ENCODE results near the gene ODAD3.

ODAD3 gene

DNA sequence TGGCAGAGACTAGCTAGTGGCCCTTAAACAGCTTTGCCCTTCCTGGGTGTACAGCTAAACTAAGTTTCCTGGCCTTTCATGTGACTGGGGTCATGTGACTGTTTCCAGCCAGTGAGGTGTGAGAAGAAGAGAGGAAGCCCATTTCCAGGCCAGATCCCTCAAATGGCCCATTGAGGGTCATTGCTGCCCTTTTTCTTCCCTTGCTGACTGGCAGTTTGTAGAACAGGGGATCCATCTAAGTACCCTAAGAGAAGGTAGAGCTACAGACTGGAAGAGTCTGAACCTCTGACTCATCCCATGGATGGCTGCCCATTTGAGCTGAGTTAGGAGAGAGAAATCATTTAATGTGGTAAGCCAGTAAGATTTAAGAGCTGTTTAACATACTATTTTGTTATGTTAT, 57.7 kb downstream of the ODAD3 start:
- DNase-seq (ENCODE audit: low read depth in 1 of 2, low spot score in 1 of 2), result no peak

DNA sequence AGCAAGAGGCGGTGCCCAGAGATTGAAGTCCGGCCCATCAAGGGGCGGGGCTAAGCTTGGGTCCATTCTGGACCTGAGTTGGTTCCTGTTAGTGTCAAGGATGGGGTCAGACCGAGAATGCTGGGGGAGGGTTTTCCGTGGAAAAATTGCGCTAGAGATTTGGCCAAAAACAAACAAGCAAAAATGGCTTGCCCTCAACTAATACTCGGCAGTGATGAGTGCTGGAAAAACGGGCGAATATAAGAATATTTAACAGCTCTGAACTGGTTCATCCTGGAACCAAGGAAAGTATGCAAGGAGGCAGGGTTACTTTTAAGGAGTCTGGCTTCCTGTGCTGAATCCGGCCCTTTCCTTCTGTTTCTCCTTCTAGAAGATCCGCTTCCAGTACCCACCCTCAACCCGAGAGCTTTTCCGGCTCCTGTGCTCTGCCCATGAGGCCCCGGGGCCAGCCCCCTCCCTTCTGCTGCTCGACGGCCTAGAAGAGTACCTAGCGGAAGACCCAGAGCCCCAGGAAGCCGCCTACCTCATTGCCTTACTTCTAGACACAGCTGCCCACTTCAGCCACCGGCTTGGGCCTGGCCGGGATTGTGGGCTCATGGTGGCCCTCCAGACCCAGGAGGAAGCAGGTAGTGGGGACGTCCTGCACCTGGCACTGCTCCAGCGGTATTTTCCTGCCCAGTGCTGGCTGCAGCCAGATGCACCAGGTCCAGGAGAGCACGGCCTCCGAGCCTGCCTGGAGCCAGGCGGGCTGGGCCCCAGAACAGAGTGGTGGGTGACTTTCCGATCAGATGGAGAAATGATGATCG, 59.6 kb downstream of the ODAD3 start:
- peak; percentile 45 to 59 for DNase-seq (ENCODE audit: low read depth in 1 of 2, low spot score in 1 of 2)

DNA sequence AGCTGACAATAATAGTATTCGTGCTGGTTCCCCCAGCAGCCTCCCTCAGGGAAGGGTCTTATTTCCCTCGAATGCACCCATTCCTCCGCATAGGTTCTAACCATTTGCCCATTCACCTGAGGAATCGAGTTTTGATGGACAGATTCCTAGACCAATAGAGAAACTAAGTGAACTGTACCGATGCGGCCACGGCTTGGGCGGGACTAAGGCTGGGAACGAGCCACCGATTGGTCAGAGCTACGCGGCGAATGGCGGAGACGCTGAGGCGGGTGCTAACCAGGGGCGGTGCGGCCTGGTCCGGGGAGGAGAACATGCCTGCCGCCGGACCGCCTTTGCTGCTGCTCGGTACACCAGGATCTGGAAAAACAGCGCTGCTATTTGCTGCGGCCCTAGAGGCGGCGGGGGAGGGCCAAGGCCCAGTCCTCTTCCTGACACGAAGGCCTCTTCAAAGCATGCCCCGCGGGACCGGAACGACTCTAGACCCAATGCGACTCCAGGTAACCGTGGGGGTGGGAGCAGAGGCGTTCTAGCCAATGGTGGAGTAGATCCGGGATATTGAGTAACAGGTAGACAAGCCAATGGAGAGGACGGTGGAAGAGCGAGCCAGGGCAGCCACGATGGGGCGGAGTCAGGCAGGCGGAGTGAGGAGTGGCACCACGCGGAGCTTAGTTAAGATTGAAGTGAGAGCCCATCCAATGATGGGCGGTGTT, 60.3 kb downstream of the ODAD3 start, which contains the start of gene SWSAP1:
SWSAP1 (plus strand) TSS at position 234 of the 710 bp plus-strand sequence; CDS start at position 249, 15 bp downstream.
- DNase-seq (ENCODE audit: low read depth in 1 of 2, low spot score in 1 of 2), result peak; percentile 92 to 93

DNA sequence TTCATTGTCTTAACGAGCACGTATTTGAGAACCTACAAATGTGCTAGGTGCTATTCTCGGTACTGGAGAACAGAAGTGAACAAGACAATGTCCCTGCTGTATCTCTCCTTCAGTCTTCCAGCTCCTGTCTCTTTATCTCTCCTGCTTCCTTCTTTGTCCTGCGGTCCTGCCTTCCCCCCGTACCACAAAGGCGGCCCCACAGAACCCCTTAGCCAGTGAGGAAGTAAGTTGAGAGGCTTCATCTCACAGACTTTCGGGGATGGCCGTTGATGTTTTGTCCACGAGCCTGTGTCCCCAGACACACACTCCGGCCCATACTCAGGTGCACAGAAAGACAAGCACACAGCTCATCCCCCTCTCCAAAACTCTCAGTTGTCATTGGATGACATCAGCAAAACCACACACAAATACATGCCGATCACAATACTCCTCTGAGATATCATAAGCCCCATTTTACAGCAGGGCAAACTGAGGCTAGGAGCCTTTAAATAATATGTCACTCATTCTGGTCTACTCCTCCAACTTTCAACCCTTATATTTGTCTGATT, 61.0 kb downstream of the ODAD3 start:
- DNase-seq (ENCODE audit: low read depth in 1 of 2, low spot score in 1 of 2), result no peak

DNA sequence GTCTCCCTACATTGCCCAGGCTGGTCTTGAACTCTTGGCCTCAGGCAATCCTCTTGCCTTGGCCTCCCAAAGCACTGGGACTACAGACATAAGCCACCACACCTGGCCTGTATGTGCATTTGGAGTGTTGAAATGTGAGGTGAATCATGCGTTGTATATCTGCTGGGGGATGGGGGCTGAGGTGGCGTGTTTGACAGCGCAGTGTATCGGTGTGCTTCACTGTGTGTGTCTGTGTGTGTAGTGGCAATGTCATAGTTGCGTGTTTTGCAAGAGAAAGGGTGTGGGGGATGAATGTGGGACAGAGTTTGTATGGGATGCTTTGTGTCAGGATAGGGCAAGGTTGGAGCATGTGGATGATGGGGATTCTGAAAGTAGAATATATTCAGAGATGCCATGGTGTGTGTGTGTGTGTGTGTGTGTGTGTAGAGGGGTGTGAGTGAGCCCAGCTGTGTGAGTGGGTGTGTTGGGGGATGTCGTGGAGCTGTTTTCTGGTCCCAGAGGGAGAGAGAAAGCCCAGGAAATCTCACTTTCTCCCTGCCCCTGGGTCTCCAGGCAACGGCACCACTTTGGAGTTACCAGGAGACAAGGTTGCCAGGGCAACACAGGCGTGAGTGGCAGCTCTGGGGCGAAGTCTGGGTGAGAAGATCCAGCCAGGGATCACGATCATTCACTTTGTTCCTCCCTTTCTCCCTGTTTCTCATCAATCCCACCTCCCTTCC, 61.6 kb downstream of the ODAD3 start:
- DNase-seq (ENCODE audit: low read depth in 1 of 2, low spot score in 1 of 2), result no peak

DNA sequence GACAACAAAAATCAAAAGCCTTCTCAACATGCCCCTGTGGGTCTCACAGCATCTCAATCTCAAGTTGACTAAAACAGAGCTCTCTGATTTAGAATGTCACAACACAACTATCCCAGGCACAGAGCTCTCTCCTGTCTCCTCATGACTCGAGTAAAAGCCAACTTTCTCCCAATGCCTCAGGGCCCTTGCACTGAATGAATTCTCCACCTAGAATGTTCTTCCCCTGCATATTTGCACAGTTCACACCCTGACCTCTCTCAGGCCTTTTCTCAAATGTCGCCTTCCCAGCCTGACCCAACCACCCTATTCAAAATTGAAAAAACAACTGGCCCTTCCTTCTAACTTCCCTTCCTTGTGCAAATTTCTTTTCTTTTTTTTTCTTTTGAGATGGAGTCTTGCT, 64.2 kb downstream of the ODAD3 start:
- DNase-seq (ENCODE audit: low read depth in 1 of 2, low spot score in 1 of 2), result no peak
